Subcutaneous adipose tissue (tissue), 4 donors: ENCODE results near the gene BARHL1. TPM values are rescaled to one million over a fixed set of nuclear protein-coding genes. Genes with fewer than 3 reads are reported as not detected.

Experiments used
- CTCF ChIP-seq: fragments of 450-650 bp; IDR thresholded peaks from one replicate; pipeline ENCODE4 v1.5.1; 2016; ENCODE audit warnings: low read depth, mild to moderate bottlenecking, control low read depth, antibody characterized with exemption, moderate library complexity
- total RNA-seq, 4 donors: library from RNA; depleted of rRNA; stranded (reverse); fragments of >200 nt; gene quantifications; one replicate each; pipeline ENCODE4 v1.1.0, GENCODE V29; 2016

BARHL1 gene
- total RNA-seq, 4 donors from 2014 or later, result not detected

- TF ChIP-seq CTCF, result no peak
These were observed 1.3 kb downstream of the BARHL1 start for GRCh38 chr9:132583584-132584304.

GRCh38 chr9:132584601-132585560 is 2.5 kb downstream of the BARHL1 start:
- no peak for TF ChIP-seq CTCF

GRCh38 chr9:132585954-132586829 is 3.8 kb downstream of the BARHL1 start:
- no peak for TF ChIP-seq CTCF

- TF ChIP-seq CTCF, result no peak
These were observed 4.6 kb downstream of the BARHL1 start for GRCh38 chr9:132586830-132587591.

- TF ChIP-seq CTCF, result no peak
These were observed 5.2 kb downstream of the BARHL1 start for GRCh38 chr9:132587592-132587955.

- no peak for TF ChIP-seq CTCF
These were observed 5.7 kb downstream of the BARHL1 start for GRCh38 chr9:132588098-132588497.
